ENCODE measurements around the gene CCL20. TPM values are rescaled to one million over a fixed set of nuclear protein-coding genes. Genes with fewer than 3 reads are reported as not detected.

CCL20 gene
- total and polyA plus RNA-seq, 2 of the 13 experiments (the other 11 are each of a cell fraction or from before 2014, with no cell fraction given), result 223 to 903 TPM

- no peak for TF ChIP-seq PBX2 (CRISPR knock-in tag; IDR thresholded peaks at IDR 0.05)
- no peak; the same call in 1 of the 2 replicates for TF ChIP-seq ZSCAN31 (CRISPR knock-in tag; IDR thresholded peaks at IDR 0.05; ENCODE audit: low read depth)
- TF ChIP-seq ZNF737 (CRISPR knock-in tag; IDR thresholded peaks at IDR 0.05; ENCODE audit: borderline replicate concordance), result no peak
- TF ChIP-seq ZMYM4 (CRISPR knock-in tag; IDR thresholded peaks at IDR 0.05), result no peak
Measured at GRCh38 chr2:227817850-227818674, 4.4 kb downstream of the CCL20 start (continued).

GRCh38 chr2:227818675-227819397 lies 5.2 kb downstream of the CCL20 start:
- Histone ChIP-seq H3K4me3 (replicated peaks in 1 of 3; ENCODE audit: insufficient read depth in 1 of 3, low read depth in 2 of 3, low read length in 3 of 3) (peak overlapping the region in 1 of 3 experiments; percentile 26; a peak in 1 of 6 replicates), H3K27me3 (ENCODE audit: control insufficient read depth in 1 of 2, insufficient read depth in 2 of 2, low read length in 2 of 2) (no peaks in the 10 kb centered on the region; a peak in 1 of 5 replicates), H4K20me1 (ENCODE audit: insufficient read depth, low read length) (no peaks in the 10 kb centered on the region), H3K27ac (ENCODE audit: extremely low read length, insufficient read depth, low read length) (peak overlapping the region; percentile 94), H3K4me2 (ENCODE audit: low read depth, low read length) (peak overlapping the region; percentile 77), H3K36me3 (replicated peaks in 1 of 2; ENCODE audit: control insufficient read depth in 1 of 2, insufficient read depth in 2 of 2, low read length in 2 of 2) (peaks cover 2 to 8% of the 10 kb centered on the region in 2 experiments; a peak in 4 of 5 replicates), H3K79me2 (ENCODE audit: insufficient read depth, low read length) (peaks cover 25% of the 10 kb centered on the region), H3K9ac (ENCODE audit: insufficient read depth, low read depth, low read length) (peak overlapping the region; percentile 51), H3K9me3 (ENCODE audit: low read length) (no peaks in the 10 kb centered on the region), H2AFZ (ENCODE audit: low read length) (no peak overlapping the region), H3K4me1 (ENCODE audit: insufficient read depth, low read length) (peaks cover 71% of the 10 kb centered on the region)
- WGBS (ENCODE audit: low lambda C conversion rate), result under 1% methylated on average over 9 of the region's 9 CpGs
- ATAC-seq (peak; percentile 85), DNase-seq (ENCODE audit: low spot score) (peak; percentile 100), FAIRE-seq (peak; percentile 95)
- CTCF ChIA-PET (ENCODE audit: low intra/inter-chr PET ratio, low total read pairs), result no interaction called here
- in situ Hi-C loops (cut with HindIII; ENCODE audit: extremely low pct_ligation_motif_present, low pct_unique_long_range_greater_than_20kb), result no loop called here
- intact Hi-C loops (cut with micrococcal nuclease; ENCODE audit: unreplicated experiment), result loop anchor here (1.0 to 5.0 kb wide), 7 partner anchors 9 to 492 kb away; partner anchors contain the start of gene MFF
- POLR2A ChIA-PET, result interaction anchor here (0.6 to 1.8 kb wide), 15 partner anchors 8 to 1024 kb away, joined by 3 to 18 read pairs (median 3); no protein-coding TSS in a partner anchor
- no TSS peak for BruUV-seq (replicated peaks)
- TF ChIP-seq FOXM1 (CRISPR knock-in tag; IDR thresholded peaks at IDR 0.05) (no peak), RNF219 (CRISPR knock-in tag; IDR thresholded peaks at IDR 0.05) (peak; percentile 98; the same call in 1 of the 2 replicates), PAWR (CRISPR knock-in tag; IDR thresholded peaks at IDR 0.05; ENCODE audit: borderline replicate concordance) (0 out of 2 replicates have a peak, but pooled peaks have one; percentile 68), THAP9 (CRISPR knock-in tag; IDR thresholded peaks at IDR 0.05; ENCODE audit: borderline replicate concordance) (no peak), ZNF180 (CRISPR knock-in tag; IDR thresholded peaks at IDR 0.05; ENCODE audit: borderline replicate concordance, low read depth) (no peak), FUBP1 (CRISPR knock-in tag; IDR thresholded peaks at IDR 0.05; ENCODE audit: borderline replicate concordance) (peak; percentile 90; the same call in 1 of the 2 replicates)
